GM08714 (cell line): ENCODE results near the gene CHAC1.
"Not testable (repeated sequence)": the region's sequence is repeated elsewhere in the genome, so short reads cannot be mapped to it uniquely, and the experiment has no call there.

Experiments used
- H3K4me3 ChIP-seq: fragments of 200-500 bp; sonication (Bioruptor generic); 2 replicates; pipeline ENCODE4 v1.5.1; 2014; ENCODE audit warnings: mild to moderate bottlenecking, low read length, inconsistent platforms
- ZNF274 ChIP-seq: IDR thresholded peaks from 2 replicates; pipeline ENCODE4 v1.6.1; 2012; ENCODE audit warnings: mild to moderate bottlenecking, low read depth, low read length

The CHAC1 gene

GRCh38 chr15:40953713-40954074 lies 423 bp downstream of the CHAC1 start:
- H3K4me3 ChIP-seq, result peak overlapping the region; percentile 59; the same call in 1 of the 2 replicates
- no peak for TF ChIP-seq ZNF274

GRCh38 chr15:40954158-40954848 lies 1.0 kb downstream of the CHAC1 start:
- peak overlapping the region; percentile 59; the same call in 1 of the 2 replicates for H3K4me3 ChIP-seq

GRCh38 chr15:40955141-40955903 lies 2.1 kb downstream of the CHAC1 start:
- no peak overlapping the region for H3K4me3 ChIP-seq

GRCh38 chr15:40955930-40956540 lies 2.8 kb downstream of the CHAC1 start:
- no peak for TF ChIP-seq ZNF274
- H3K4me3 ChIP-seq, result no peak overlapping the region

More at GRCh38 chr15:40955141-40955903, 2.1 kb downstream of the CHAC1 start:
- no peak for TF ChIP-seq ZNF274

- no peak for TF ChIP-seq ZNF274
- no peak overlapping the region for H3K4me3 ChIP-seq
Measured at GRCh38 chr15:40956541-40956982, 3.3 kb downstream of the CHAC1 start.

GRCh38 chr15:40957041-40957555 lies 3.8 kb downstream of the CHAC1 start:
- H3K4me3 ChIP-seq, result no peak overlapping the region

GRCh38 chr15:40957581-40958051 lies 4.3 kb downstream of the CHAC1 start:
- no peak overlapping the region for H3K4me3 ChIP-seq
- TF ChIP-seq ZNF274, result no peak

More at GRCh38 chr15:40957041-40957555, 3.8 kb downstream of the CHAC1 start:
- TF ChIP-seq ZNF274, result no peak

- no peak overlapping the region for H3K4me3 ChIP-seq
- no peak for TF ChIP-seq ZNF274
Measured at GRCh38 chr15:40958146-40958545, 4.9 kb downstream of the CHAC1 start.

GRCh38 chr15:40958723-40959122 lies 5.5 kb downstream of the CHAC1 start:
- no peak for TF ChIP-seq ZNF274
- H3K4me3 ChIP-seq, result no peak overlapping the region

- H3K4me3 ChIP-seq, result no peak overlapping the region
- no peak for TF ChIP-seq ZNF274
Measured at GRCh38 chr15:40959331-40960141, 6.3 kb downstream of the CHAC1 start.

GRCh38 chr15:40960151-40960885 lies 7.0 kb downstream of the CHAC1 start:
- H3K4me3 ChIP-seq, result no peak overlapping the region
- TF ChIP-seq ZNF274, result no peak

GRCh38 chr15:40960925-40961324 lies 7.7 kb downstream of the CHAC1 start:
- H3K4me3 ChIP-seq, result no peak overlapping the region
- no peak for TF ChIP-seq ZNF274

GRCh38 chr15:40961740-40962139 lies 8.5 kb downstream of the CHAC1 start:
- not testable (repeated sequence) for H3K4me3 ChIP-seq

- H3K4me3 ChIP-seq, result not testable (repeated sequence)
Measured at GRCh38 chr15:40962317-40962716, 9.0 kb downstream of the CHAC1 start.
